Gastroesophageal sphincter (tissue), 4 donors: ENCODE data around the gene CEBPE. TPM values are rescaled to one million over a fixed set of nuclear protein-coding genes. Genes with fewer than 3 reads are reported as not detected.
A peak's percentile ranks its signal among the peaks of the same experiment; 100 is the strongest.

Experiments
- ATAC-seq: fragments of 150-250 bp; one replicate; pipeline ENCODE4 v1.9.1; 2016; ENCODE audit warnings: mild to moderate bottlenecking, moderate library complexity
- H3K27ac ChIP-seq, 4 donors: fragments of 200-600 bp; sonication (generic) in 3 of 4; 1 replicate in 3 of 4; 2 replicates in 1 of 4; pipeline ENCODE4 v1.5.1; 2016 to 2019
- H3K27me3 ChIP-seq: fragments of 200-600 bp; sonication (generic); one replicate; pipeline ENCODE4 v1.5.1; 2019
- H3K36me3 ChIP-seq, 2 donors: fragments of 200-600 bp; sonication (generic); one replicate each; pipeline ENCODE4 v1.5.1; 2019; ENCODE audit warnings: control low read depth in 1 of 2
- H3K4me1 ChIP-seq, 3 donors: fragments of 200-600 bp; sonication (generic); 1 replicate in 2 of 3; 2 replicates in 1 of 3; pipeline ENCODE4 v1.5.1; 2016 to 2019; ENCODE audit warnings: control low read depth in 2 of 3
- H3K4me3 ChIP-seq, 2 donors: fragments of 200-600 bp; sonication (generic); one replicate each; pipeline ENCODE4 v1.5.1; 2019; ENCODE audit warnings: mild to moderate bottlenecking in 1 of 2, moderate library complexity in 1 of 2
- H3K9me3 ChIP-seq, 3 donors: fragments of 200-600 bp; sonication (generic); one replicate each; pipeline ENCODE4 v1.5.1; 2017 to 2019; ENCODE audit warnings: control low read depth in 2 of 3
- CTCF ChIP-seq, 4 experiments: fragments of 200-600 bp in 2 of 4; fragments of 450-650 bp in 2 of 4; sonication (generic) in 1 of 4; IDR thresholded peaks; one replicate each; pipeline ENCODE4 v1.5.1; 2017 to 2019; ENCODE audit warnings: antibody characterized with exemption in 4 of 4, mild to moderate bottlenecking in 2 of 4, moderate library complexity in 2 of 4
- EP300 ChIP-seq: sonication (generic); formaldehyde crosslinking; IDR thresholded peaks from one replicate; pipeline ENCODE4 v1.6.1; 2017; ENCODE audit warnings: antibody characterized with exemption, mild to moderate bottlenecking
- POLR2A ChIP-seq, 2 donors: fragments of 450-650 bp; IDR thresholded peaks; one replicate each; pipeline ENCODE4 v1.6.1; 2017; ENCODE audit warnings: antibody characterized with exemption in 2 of 2, mild to moderate bottlenecking in 2 of 2, moderate library complexity in 1 of 2
- POLR2AphosphoS5 ChIP-seq: sonication (generic); formaldehyde crosslinking; IDR thresholded peaks from one replicate; pipeline ENCODE4 v1.6.1; 2017; ENCODE audit warnings: antibody characterized with exemption
- WGBS, 2 donors: methylation state at CpG; one replicate each; pipeline ENCODE4 v1.1.5; 2018; ENCODE audit warnings: low coverage in 1 of 2; 5-methylcytosine and 5-hydroxymethylcytosine counted together
- total RNA-seq, 4 donors: library from RNA; depleted of rRNA; stranded (reverse); fragments of >200 nt; gene quantifications; one replicate each; pipeline ENCODE4 v1.1.0, GENCODE V29; 2016

CEBPE gene
- total RNA-seq, 4 donors from 2014 or later: not detected

GRCh38 chr14:23089498-23090253 is 29.4 kb downstream of the CEBPE start:
- WGBS, 2 donors: 84 to 86% methylated on average over 9 to 11 of the region's 12 CpGs
- H3K36me3 ChIP-seq: peaks cover 14 to 84% of the 10 kb centered on the region in 2 donors

GRCh38 chr14:23086565-23086964 is 32.5 kb downstream of the CEBPE start:
- Histone ChIP-seq H3K27me3 (no peaks in the 10 kb centered on the region), H3K27ac (no peak overlapping the region), H3K4me3 (no peak overlapping the region), H3K4me1 (peaks cover 0 to 14% (median 0%) of the 10 kb centered on the region in 3 donors), H3K36me3 (peaks cover 14 to 99% of the 10 kb centered on the region in 2 donors), H3K9me3 (no peaks in the 10 kb centered on the region)
- TF ChIP-seq CTCF (IDR thresholded peaks at IDR 0.05) (no peak), EP300 (no peak), POLR2AphosphoS5 (no peak), POLR2A (IDR thresholded peaks at IDR 0.05) (no peak)
- no peak for ATAC-seq
- 82 to 89% methylated on average over 1 of the region's 1 CpG for WGBS, 2 donors

More at GRCh38 chr14:23089498-23090253, 29.4 kb downstream of the CEBPE start:
- Histone ChIP-seq H3K4me3 (no peak overlapping the region), H3K9me3 (no peaks in the 10 kb centered on the region), H3K4me1 (peaks cover 0 to 41% (median 9%) of the 10 kb centered on the region in 3 donors), H3K27ac (no peak overlapping the region), H3K27me3 (no peaks in the 10 kb centered on the region)
- ATAC-seq: no peak
- no peak for TF ChIP-seq POLR2AphosphoS5
- no peak for TF ChIP-seq EP300
- TF ChIP-seq POLR2A (IDR thresholded peaks at IDR 0.05): no peak
- TF ChIP-seq CTCF (IDR thresholded peaks at IDR 0.05): no peak

- Histone ChIP-seq H3K4me3 (no peak overlapping the region), H3K4me1 (peaks cover 0 to 12% (median 0%) of the 10 kb centered on the region in 3 donors), H3K36me3 (peaks cover 14 to 99% of the 10 kb centered on the region in 2 donors), H3K27ac (no peak overlapping the region), H3K27me3 (no peaks in the 10 kb centered on the region), H3K9me3 (no peaks in the 10 kb centered on the region)
- WGBS, 2 donors: 69% methylated on average over 3 of the region's 3 CpGs; no CpG with 5 or more reads in 1 of the 2 donors
- no peak for TF ChIP-seq CTCF (IDR thresholded peaks at IDR 0.05)
- no peak for TF ChIP-seq POLR2A (IDR thresholded peaks at IDR 0.05)
- no peak for TF ChIP-seq EP300
- no peak for TF ChIP-seq POLR2AphosphoS5
- no peak for ATAC-seq
These were observed 33.6 kb downstream of the CEBPE start for GRCh38 chr14:23085458-23085857.

- H3K4me1 ChIP-seq: peaks cover 0 to 43% (median 6%) of the 10 kb centered on the region in 3 donors
- H3K27ac ChIP-seq: peak overlapping the region in 1 of 4 donors; percentile 66
- TF ChIP-seq POLR2A (IDR thresholded peaks at IDR 0.05): no peak
- no peak for TF ChIP-seq CTCF (IDR thresholded peaks at IDR 0.05)
- TF ChIP-seq EP300: no peak
- TF ChIP-seq POLR2AphosphoS5: no peak
- WGBS, 2 donors: 60% methylated on average over 1 of the region's 1 CpG
- H3K27me3 ChIP-seq: no peaks in the 10 kb centered on the region
- no peak for ATAC-seq
- no peaks in the 10 kb centered on the region for H3K9me3 ChIP-seq
- no peak overlapping the region for H3K4me3 ChIP-seq
- peaks cover 13 to 97% of the 10 kb centered on the region in 2 donors for H3K36me3 ChIP-seq
These were observed 38.6 kb downstream of the CEBPE start for GRCh38 chr14:23080474-23080873.

GRCh38 chr14:23079716-23080115 is 39.3 kb downstream of the CEBPE start:
- no peak for ATAC-seq
- 83% methylated on average over 1 of the region's 2 CpGs for WGBS, 2 donors
- Histone ChIP-seq H3K36me3 (peaks cover 13 to 97% of the 10 kb centered on the region in 2 donors), H3K27ac (peak overlapping the region in 3 of 4 donors; percentile 51 to 66 (median 61)), H3K4me1 (peaks cover 0 to 43% (median 6%) of the 10 kb centered on the region in 3 donors), H3K4me3 (no peak overlapping the region), H3K27me3 (no peaks in the 10 kb centered on the region), H3K9me3 (no peaks in the 10 kb centered on the region)
- TF ChIP-seq POLR2AphosphoS5 (no peak), POLR2A (IDR thresholded peaks at IDR 0.05) (no peak)
